Measurements from ENCODE around the gene PFDN5.

PFDN5 gene

DNA sequence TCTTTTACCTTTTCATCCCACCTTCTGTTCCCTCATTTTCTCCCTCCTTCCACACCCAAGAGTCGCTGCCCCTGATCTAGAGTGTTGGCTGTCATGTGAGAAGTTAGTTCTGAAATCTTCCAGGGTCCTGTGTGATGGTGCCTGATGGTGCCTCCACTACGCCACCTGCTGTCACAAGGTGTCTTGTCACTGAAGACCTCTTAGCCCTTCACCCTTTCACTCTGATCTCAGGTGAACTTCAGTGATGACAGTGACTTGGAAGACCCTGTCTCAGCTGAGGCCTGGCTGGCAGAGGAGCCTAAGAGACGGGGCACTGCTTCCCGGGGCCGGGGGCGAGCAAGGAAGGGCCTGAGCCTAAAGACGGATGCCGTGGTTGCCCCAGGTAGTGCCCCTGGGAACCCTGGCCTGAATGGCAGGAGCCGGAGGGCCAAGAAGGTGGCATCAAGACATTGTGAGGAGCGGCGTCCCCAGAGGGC lies 7.6 kb upstream of the PFDN5 start:
- no peak overlapping the region for H3K27ac ChIP-seq (ENCODE audit: low read depth, low read length, poor library complexity, severe bottlenecking)
- H3K4me2 ChIP-seq (ENCODE audit: low read length): no peak overlapping the region
- no peaks in the 10 kb centered on the region for H3K9me3 ChIP-seq (ENCODE audit: low read length)
- no peak overlapping the region for H3K9ac ChIP-seq (ENCODE audit: low read length)
- H3K79me2 ChIP-seq (ENCODE audit: insufficient read depth, low read length): no peaks in the 10 kb centered on the region
- H4K20me1 ChIP-seq (ENCODE audit: insufficient read depth, low read length): no peaks in the 10 kb centered on the region
- no peaks in the 10 kb centered on the region for H3K4me1 ChIP-seq (ENCODE audit: insufficient read depth, low read length, severe bottlenecking)
- no peaks in the 10 kb centered on the region for H3F3A ChIP-seq (ENCODE audit: insufficient read depth, low read length)
- no peaks in the 10 kb centered on the region for H3K9me2 ChIP-seq (ENCODE audit: low read depth, low read length)
- peaks cover 83% of the 10 kb centered on the region for H3K36me3 ChIP-seq (ENCODE audit: insufficient read depth, low read length)
- no peak overlapping the region for H3K4me3 ChIP-seq (ENCODE audit: low read depth, low read length, poor library complexity, severe bottlenecking)
- no peak for TF ChIP-seq EZH2 (IDR thresholded peaks at IDR 0.05; ENCODE audit: borderline replicate concordance, low read length)
- TF ChIP-seq, protein P1, sequence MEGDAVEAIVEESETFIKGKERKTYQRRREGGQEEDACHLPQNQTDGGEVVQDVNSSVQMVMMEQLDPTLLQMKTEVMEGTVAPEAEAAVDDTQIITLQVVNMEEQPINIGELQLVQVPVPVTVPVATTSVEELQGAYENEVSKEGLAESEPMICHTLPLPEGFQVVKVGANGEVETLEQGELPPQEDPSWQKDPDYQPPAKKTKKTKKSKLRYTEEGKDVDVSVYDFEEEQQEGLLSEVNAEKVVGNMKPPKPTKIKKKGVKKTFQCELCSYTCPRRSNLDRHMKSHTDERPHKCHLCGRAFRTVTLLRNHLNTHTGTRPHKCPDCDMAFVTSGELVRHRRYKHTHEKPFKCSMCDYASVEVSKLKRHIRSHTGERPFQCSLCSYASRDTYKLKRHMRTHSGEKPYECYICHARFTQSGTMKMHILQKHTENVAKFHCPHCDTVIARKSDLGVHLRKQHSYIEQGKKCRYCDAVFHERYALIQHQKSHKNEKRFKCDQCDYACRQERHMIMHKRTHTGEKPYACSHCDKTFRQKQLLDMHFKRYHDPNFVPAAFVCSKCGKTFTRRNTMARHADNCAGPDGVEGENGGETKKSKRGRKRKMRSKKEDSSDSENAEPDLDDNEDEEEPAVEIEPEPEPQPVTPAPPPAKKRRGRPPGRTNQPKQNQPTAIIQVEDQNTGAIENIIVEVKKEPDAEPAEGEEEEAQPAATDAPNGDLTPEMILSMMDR (IDR thresholded peaks at IDR 0.05; ENCODE audit: low read length): peak; percentile 84
- no peaks in the 10 kb centered on the region for H3K27me3 ChIP-seq (ENCODE audit: insufficient read depth, low read length)
- H2AFZ ChIP-seq (ENCODE audit: low read length): no peak overlapping the region

- Histone ChIP-seq H3K4me1 (ENCODE audit: insufficient read depth, low read length, severe bottlenecking) (no peaks in the 10 kb centered on the region), H2AFZ (ENCODE audit: low read length) (no peak overlapping the region), H3K9ac (ENCODE audit: low read length) (no peak overlapping the region), H3K4me3 (ENCODE audit: low read depth, low read length, poor library complexity, severe bottlenecking) (no peak overlapping the region), H3K27me3 (ENCODE audit: insufficient read depth, low read length) (no peaks in the 10 kb centered on the region), H4K20me1 (ENCODE audit: insufficient read depth, low read length) (no peaks in the 10 kb centered on the region), H3K27ac (ENCODE audit: low read depth, low read length, poor library complexity, severe bottlenecking) (no peak overlapping the region), H3K9me3 (ENCODE audit: low read length) (no peaks in the 10 kb centered on the region), H3F3A (ENCODE audit: insufficient read depth, low read length) (no peaks in the 10 kb centered on the region), H3K36me3 (ENCODE audit: insufficient read depth, low read length) (peaks cover 83% of the 10 kb centered on the region), H3K4me2 (ENCODE audit: low read length) (no peak overlapping the region), H3K79me2 (ENCODE audit: insufficient read depth, low read length) (no peaks in the 10 kb centered on the region), H3K9me2 (ENCODE audit: low read depth, low read length) (no peaks in the 10 kb centered on the region)
- TF ChIP-seq, protein P1 (IDR thresholded peaks at IDR 0.05; ENCODE audit: low read length): no peak
- no peak for TF ChIP-seq EZH2 (IDR thresholded peaks at IDR 0.05; ENCODE audit: borderline replicate concordance, low read length)
These were observed 7.0 kb upstream of the PFDN5 start for GRCh38 chr12:53288322-53288721.

DNA sequence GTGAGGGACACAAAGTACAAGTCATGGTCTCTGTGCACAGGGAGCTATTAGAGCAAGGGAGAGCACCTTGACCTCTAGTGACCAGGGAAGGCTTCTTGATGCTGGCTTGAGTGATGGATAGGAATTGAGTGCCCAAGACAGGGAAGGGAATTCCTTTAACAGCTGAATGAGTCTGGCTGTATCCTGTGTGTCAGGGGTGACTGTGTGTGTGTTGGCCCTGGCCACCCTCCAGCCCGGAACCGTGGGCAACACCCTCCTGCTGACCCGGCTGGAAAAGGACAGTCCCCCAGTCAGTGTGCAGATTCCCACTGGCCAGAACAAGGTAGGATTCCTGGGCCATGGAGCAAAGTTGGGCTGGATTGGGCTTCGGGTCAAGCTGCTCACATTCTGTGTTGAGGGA lies 5.5 kb upstream of the PFDN5 start:
- H3F3A ChIP-seq (ENCODE audit: insufficient read depth, low read length): no peaks in the 10 kb centered on the region
- no peak overlapping the region for H3K4me3 ChIP-seq (ENCODE audit: low read depth, low read length, poor library complexity, severe bottlenecking)
- H3K9me3 ChIP-seq (ENCODE audit: low read length): no peaks in the 10 kb centered on the region
- H3K9ac ChIP-seq (ENCODE audit: low read length): no peak overlapping the region
- H3K4me2 ChIP-seq (ENCODE audit: low read length): no peak overlapping the region
- TF ChIP-seq, protein P1 (IDR thresholded peaks at IDR 0.05; ENCODE audit: low read length): no peak
- H3K4me1 ChIP-seq (ENCODE audit: insufficient read depth, low read length, severe bottlenecking): peaks cover 3% of the 10 kb centered on the region
- H3K9me2 ChIP-seq (ENCODE audit: low read depth, low read length): no peaks in the 10 kb centered on the region
- no peak overlapping the region for H3K27ac ChIP-seq (ENCODE audit: low read depth, low read length, poor library complexity, severe bottlenecking)
- H3K36me3 ChIP-seq (ENCODE audit: insufficient read depth, low read length): peaks cover 73% of the 10 kb centered on the region
- no peaks in the 10 kb centered on the region for H3K79me2 ChIP-seq (ENCODE audit: insufficient read depth, low read length)
- H4K20me1 ChIP-seq (ENCODE audit: insufficient read depth, low read length): no peaks in the 10 kb centered on the region
- H3K27me3 ChIP-seq (ENCODE audit: insufficient read depth, low read length): no peaks in the 10 kb centered on the region
- H2AFZ ChIP-seq (ENCODE audit: low read length): no peak overlapping the region

All from OCI-LY1 (cell line).